Measurements from ENCODE around the gene MTPN. TPM values are rescaled to one million over a fixed set of nuclear protein-coding genes. Genes with fewer than 3 reads are reported as not detected.

The MTPN gene
- total RNA-seq, 1 experiment from 2014 or later, result 98.2 TPM

GRCh38 chr7:135899458-135900064, 77.6 kb downstream of the MTPN start:
- TF ChIP-seq, protein P1, sequence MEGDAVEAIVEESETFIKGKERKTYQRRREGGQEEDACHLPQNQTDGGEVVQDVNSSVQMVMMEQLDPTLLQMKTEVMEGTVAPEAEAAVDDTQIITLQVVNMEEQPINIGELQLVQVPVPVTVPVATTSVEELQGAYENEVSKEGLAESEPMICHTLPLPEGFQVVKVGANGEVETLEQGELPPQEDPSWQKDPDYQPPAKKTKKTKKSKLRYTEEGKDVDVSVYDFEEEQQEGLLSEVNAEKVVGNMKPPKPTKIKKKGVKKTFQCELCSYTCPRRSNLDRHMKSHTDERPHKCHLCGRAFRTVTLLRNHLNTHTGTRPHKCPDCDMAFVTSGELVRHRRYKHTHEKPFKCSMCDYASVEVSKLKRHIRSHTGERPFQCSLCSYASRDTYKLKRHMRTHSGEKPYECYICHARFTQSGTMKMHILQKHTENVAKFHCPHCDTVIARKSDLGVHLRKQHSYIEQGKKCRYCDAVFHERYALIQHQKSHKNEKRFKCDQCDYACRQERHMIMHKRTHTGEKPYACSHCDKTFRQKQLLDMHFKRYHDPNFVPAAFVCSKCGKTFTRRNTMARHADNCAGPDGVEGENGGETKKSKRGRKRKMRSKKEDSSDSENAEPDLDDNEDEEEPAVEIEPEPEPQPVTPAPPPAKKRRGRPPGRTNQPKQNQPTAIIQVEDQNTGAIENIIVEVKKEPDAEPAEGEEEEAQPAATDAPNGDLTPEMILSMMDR (conservative IDR thresholded peaks at IDR 0.05), result no peak
- Histone ChIP-seq H3K23ac (ENCODE audit: insufficient read length, low read depth, low read length) (no peak overlapping the region), H4K91ac (ENCODE audit: insufficient read length, low read depth, low read length) (no peak overlapping the region), H2BK15ac (ENCODE audit: low read depth, low read length) (no peak overlapping the region), H3K79me1 (ENCODE audit: insufficient read depth, low read depth, low read length, poor library complexity, severe bottlenecking) (no peaks in the 10 kb centered on the region), H3K79me2 (ENCODE audit: insufficient read depth, low read length) (no peaks in the 10 kb centered on the region), H3K18ac (ENCODE audit: insufficient read length, low read depth, low read length) (no peak overlapping the region), H3K27me3 (ENCODE audit: insufficient read depth, low read length) (no peaks in the 10 kb centered on the region), H2AK5ac (ENCODE audit: insufficient read length, low read length) (no peak overlapping the region), H4K8ac (replicated peaks; ENCODE audit: insufficient read length, low read depth, low read length) (no peak overlapping the region), H3K56ac (ENCODE audit: insufficient read length, low read depth, low read length) (no peak overlapping the region), H2BK20ac (ENCODE audit: low read depth, low read length, poor library complexity, severe bottlenecking) (no peak overlapping the region), H3K4me2 (ENCODE audit: insufficient read depth, insufficient read length, low read length) (no peak overlapping the region), H3K27ac (ENCODE audit: insufficient read length, low read depth, low read length) (no peak overlapping the region), H4K5ac (ENCODE audit: insufficient read length, low read depth, low read length) (no peak overlapping the region), H3K9ac (ENCODE audit: extremely low read depth, insufficient read length, low read length) (no peak overlapping the region), H3K14ac (ENCODE audit: insufficient read depth, low read length) (no peak overlapping the region), H3K4ac (ENCODE audit: low read depth, low read length) (no peak overlapping the region), H3K4me1 (ENCODE audit: insufficient read depth, low read length) (0 out of 2 replicates have a peak, but pooled peaks cover 3% of the 10 kb centered on the region), H4K20me1 (ENCODE audit: control insufficient read depth, insufficient read depth, insufficient read length) (no peaks in the 10 kb centered on the region), H2BK5ac (ENCODE audit: insufficient read length, low read length) (no peak overlapping the region), H3K23me2 (ENCODE audit: insufficient read length, low read depth, low read length, poor library complexity, severe bottlenecking) (no peaks in the 10 kb centered on the region), H2AFZ (ENCODE audit: low read length) (no peak overlapping the region), H3T11ph (ENCODE audit: low read length) (no peak overlapping the region), H3K9me3 (ENCODE audit: control insufficient read depth, low read depth, low read length) (no peaks in the 10 kb centered on the region), H2BK120ac (ENCODE audit: low read depth, low read length, poor library complexity, severe bottlenecking) (no peak overlapping the region), H2BK12ac (ENCODE audit: insufficient read length, low read depth, low read length) (no peak overlapping the region)
- Mint-ChIP-seq H3K9me3 (no peaks in the 10 kb centered on the region), H3K27ac (no peak overlapping the region), H3K27me3 (ENCODE audit: low read depth) (no peaks in the 10 kb centered on the region), H3K36me3 (ENCODE audit: insufficient read depth in 1 of 3, low read depth in 3 of 3) (no peaks in the 10 kb centered on the region), H3K4me1 (peaks cover 6 to 7% of the 10 kb centered on the region in 2 experiments; a peak in 3 of 4 replicates), H3K4me3 (no peak overlapping the region)
- DNase-seq, result no peak
- whole genome bisulfite sequencing (ENCODE audit: extremely low coverage, insufficient read length, low lambda C conversion rate), result no CpG with 5 or more reads among the region's 6 CpGs

Measured in H9 (cell line).